HS-5 (cell line): ENCODE measurements around the gene RNF111.

ENCODE experiments used
- DNase-seq: peaks from one replicate; pipeline ENCODE4 v3.0.0-alpha.2; 2012; ENCODE audit warnings: low read depth

The RNF111 gene

DNA sequence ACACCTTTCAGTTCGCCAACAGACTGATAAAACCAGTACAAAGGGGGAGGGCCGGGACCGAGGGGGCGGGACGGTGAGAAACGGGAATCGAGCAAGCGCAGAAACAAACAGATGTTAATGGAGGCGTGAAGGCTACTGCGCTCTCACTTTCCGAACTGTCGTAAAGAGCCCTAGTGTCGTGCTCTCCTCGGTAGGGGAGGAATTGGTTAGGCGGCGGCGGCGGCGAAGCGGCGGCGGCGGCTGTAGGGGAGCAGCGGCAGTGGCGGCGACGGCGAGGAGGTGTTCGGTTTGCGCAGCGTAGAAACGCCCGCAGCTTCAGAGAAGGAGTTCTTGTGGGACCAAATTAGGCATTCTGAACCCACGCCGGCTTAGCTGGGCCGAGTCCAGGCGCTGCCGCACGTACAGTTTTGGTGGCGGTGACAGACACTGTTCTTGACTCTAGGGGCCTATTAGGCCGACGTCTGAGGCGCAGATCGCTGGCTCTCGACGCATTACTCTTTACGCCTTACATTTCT is at the start of gene RNF111:
RNF111 (plus strand) TSS at position 173 of the 515 bp plus-strand sequence. CDS start 43,160 bp downstream, outside the sequence.
- peak; percentile 76 for DNase-seq

DNA sequence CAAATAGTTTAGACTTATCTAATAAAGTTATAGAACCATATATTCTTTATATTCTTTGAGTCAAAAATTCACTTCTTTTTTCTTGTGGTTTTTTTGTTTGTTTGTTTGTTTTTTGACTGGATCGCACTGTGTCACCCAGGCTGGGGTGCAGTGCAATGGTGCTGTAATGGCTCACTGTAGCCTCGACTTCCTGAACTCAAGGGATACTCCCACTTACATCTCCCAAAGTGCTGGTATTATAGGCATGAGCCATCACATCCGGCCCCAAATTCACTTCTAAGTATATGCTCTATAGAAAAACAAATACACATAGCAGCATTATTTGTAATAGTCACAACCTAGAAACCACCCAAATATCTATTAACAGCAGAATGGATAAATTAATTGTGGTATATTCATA is 40.3 kb upstream of the RNF111 start:
- no peak for DNase-seq

- no peak for DNase-seq
Measured at GRCh38 chr15:58951388-58952007, 36.0 kb upstream of the RNF111 start.

GRCh38 chr15:58952751-58953150 is 34.7 kb upstream of the RNF111 start:
- DNase-seq, result no peak

DNA sequence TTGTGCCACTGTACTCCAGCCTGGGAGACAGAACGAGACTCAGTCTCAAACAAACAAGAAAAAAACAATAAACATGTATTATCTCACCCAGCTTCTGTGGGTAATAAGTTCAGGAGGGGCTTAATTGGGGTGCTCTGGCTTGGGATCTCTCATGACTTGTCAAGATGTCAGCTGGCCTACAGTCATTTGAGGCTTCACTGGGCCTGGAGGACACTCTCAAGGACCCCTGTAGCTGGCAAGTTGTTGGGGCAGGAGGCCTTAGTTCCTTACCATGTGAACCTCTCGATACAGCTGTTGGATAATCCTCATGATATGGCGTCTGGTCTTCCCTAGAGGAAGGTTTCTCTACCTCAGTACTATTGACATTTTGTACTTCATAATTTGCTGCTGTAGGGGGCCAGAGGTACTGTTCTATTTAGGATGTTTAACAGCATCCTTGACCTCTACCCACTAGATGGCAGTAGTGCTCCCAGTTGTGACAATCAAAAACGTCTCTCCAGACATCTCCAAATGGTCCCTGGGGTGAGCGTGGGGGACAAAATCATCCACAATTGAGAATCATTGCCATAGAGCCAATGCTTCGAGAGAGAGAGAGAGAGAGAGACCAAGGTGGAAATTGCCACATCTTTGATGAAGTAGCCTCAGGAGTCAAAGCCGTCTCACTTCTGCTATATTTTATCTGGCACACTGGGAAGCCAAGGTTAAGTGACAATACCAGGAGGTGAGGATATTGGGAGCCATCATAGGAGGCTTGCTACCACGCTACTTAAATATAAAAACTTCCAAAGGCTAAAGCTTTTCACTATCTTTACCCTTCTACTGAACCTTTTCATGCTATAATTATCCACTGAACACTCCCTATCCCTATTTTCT is 30.1 kb upstream of the RNF111 start:
- DNase-seq, result no peak

GRCh38 chr15:58958811-58959210 is 28.7 kb upstream of the RNF111 start:
- DNase-seq, result no peak

DNA sequence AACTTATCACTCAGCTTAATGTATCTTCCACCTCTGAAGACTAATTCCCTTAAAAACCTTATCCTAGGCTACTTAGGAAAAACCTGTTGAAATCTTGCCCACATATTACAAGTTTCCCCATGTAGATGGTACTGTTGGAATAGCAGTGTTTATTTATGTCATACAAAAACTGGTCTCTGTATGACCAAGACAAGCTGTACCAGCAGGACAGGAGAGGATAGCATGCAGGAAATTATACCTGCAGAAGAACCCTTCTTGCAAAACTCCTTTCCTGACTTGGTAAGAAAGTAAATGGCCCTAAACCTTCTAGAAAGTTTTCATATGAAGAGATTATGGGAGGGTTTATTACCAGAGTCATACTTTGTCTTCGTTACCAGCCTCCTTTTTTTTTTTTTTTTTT is 25.3 kb upstream of the RNF111 start:
- DNase-seq, result no peak

- no peak for DNase-seq
Measured at GRCh38 chr15:58962662-58963565, 24.5 kb upstream of the RNF111 start.

GRCh38 chr15:58966698-58967097 is 20.8 kb upstream of the RNF111 start:
- no peak for DNase-seq

DNA sequence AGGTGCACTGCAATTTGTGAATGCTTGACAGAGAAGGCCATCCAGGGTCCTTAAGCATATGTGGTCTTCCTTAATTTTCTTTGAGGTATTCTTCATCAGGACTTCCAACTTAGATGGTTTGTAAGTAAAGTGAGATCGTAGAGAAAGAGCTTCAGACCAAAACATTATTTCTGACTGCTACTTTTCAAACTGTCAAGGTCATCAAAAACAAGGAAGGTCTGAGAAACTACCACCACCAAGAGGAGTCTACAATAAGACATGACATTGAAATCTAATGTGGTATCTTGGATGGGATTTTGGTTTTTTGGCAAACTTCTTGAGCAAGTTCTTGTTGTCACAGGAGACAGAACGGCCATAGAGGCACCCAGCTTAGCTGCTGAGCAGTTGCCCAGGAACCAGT is 20.0 kb upstream of the RNF111 start:
- no peak for DNase-seq

- DNase-seq, result no peak
Measured at GRCh38 chr15:58977887-58978286, 9.6 kb upstream of the RNF111 start.

DNA sequence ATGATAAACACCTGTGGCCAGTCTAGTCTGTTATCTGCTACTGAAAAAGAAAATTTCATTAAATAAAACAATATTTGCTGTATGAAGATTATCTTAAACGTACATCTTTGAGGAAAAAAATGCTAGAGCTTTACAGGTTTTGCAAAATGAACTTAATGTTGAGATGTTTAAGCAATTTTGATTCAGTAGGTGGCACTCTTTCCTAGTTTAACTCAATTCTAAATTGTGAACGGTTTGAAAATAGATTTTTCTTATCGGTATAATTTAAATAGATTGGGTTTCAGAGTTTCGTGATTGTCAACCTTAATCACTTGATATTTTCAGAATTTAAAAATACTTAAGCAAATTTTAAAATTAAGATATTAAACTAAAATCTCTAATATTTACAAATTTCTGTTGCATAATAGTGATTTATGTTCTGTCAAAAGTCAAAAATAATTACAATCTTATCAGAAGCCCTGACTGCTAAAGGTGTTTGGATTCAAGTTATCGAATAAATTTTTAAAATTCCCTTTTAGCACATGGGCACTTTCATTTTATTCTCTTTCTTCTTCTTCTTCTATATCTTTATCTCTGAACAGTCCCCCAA is 7.0 kb upstream of the RNF111 start:
- DNase-seq, result no peak

- DNase-seq, result no peak
Measured at GRCh38 chr15:58981808-58982475, 5.5 kb upstream of the RNF111 start.

DNA sequence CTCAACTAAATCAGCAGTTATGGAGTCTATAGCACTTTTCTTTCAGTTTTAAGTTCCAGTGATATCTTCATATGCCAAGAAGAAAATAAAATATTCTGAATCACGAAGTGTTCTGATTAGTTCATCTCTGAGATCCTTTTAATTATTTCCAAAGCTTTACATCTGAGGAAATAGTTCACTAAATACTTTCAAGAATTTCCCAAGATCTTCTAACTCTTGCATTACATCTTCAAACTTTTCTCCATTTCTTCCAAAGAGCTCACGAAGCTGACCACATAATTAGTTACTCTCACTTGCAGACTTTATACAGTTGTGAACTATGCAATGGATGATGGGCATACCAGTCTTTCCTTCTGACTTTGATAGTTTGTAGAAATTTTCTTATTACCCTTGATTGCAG is 4.2 kb upstream of the RNF111 start:
- DNase-seq, result no peak

DNA sequence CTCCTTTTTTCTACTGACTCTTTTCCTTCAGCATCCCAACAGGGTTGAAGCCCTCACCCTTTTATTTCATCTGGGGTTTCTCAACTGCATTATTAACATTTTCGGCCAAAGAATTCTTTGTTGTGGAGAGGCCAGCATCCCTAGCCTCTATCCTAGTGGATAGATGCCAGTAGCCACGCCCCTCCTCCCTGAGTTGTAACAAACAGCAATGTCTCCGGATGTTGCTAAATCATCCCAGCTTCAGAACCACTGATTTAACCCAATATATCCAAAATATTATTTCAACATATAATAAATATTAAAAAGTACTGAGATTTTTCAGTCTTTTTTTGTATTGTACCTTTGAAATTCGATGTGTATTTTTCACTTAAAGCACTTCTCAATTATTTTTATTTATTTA is 2.0 kb upstream of the RNF111 start:
- no peak for DNase-seq

DNA sequence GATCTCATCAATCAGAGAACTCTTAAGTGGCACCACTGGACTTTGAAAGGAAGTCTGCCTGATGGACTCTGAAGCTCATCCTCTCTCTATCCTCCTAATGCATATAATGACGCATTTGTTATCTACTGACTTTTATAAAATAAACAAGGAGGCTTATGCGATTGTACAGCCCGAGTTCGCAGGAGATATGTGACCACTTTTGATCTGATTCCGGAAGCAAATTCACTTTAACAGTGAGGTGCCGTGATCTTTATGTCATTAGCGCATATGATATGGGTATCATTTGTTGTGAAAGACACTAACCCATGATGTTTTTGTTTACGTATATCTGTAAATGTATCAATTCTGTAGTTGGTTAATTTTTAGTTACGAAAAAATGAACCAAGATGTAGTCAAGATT is 427 bp upstream of the RNF111 start:
- DNase-seq, result no peak

- no peak for DNase-seq
Measured at GRCh38 chr15:58988006-58988785, 733 bp downstream of the RNF111 start.

GRCh38 chr15:58992181-58992580 is 4.7 kb downstream of the RNF111 start:
- DNase-seq, result no peak

DNA sequence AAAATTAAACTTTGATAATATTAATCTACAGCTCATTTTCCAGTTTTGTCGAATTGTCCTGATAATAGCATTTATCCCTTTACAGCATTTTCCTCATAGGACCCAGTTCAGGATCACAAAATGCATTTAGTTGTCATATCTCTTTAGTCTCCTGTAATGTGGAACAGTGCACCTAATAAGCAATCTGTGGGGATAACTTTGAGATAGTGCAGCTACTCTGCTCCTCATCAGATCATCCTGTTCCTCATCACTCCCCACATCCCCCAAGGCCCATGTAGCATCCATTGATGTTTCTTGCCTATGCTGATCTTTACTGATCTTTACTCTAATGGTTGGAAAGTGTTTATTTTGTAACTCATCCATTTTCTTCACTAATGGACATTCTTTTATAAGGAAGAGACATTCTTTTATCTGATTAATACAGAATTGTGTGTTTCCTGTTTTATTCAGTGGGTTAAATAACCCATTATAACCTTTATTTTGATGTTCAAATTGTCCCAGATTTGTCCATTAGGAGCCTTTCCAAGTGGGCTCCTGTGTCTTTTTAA is 7.5 kb downstream of the RNF111 start:
- no peak for DNase-seq

DNA sequence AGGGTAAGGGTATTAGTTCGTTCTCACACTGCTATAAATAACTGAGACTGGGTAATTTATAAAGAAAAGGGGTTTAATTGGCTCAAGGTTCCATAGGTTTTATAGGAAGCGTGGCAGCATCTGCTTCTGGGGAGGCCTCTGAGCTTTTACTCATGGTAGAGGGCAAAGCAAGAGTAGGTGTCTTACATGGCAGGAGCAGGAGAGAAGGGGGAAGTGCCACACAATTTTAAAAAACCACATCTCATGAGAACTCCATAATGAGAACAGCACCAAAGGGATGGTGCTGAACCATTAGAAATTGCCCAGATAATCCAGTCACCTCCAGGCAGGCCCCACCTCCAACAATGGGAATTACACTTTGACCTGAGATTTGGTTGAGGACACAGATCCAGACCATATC is 12.2 kb downstream of the RNF111 start:
- DNase-seq, result no peak
